ENCODE data around the gene EDDM3A.

GRCh38 chr14:20743556-20743955, 2.1 kb upstream of the EDDM3A start:
- TF ChIP-seq CTCF (IDR thresholded peaks at IDR 0.05) (no peak), POLR2A (IDR thresholded peaks at IDR 0.05) (no peak)
